ENCODE measurements around the gene MAD1L1.

Gene MAD1L1

GRCh38 chr7:1907751-1908365 is 324.9 kb downstream of the MAD1L1 start:
- no peak for TF ChIP-seq CTCF (IDR thresholded peaks at IDR 0.05; ENCODE audit: borderline replicate concordance, insufficient read depth, low read depth, low read length)
- no peak overlapping the region for H3K4me3 ChIP-seq (ENCODE audit: low read depth, low read length)

DNA sequence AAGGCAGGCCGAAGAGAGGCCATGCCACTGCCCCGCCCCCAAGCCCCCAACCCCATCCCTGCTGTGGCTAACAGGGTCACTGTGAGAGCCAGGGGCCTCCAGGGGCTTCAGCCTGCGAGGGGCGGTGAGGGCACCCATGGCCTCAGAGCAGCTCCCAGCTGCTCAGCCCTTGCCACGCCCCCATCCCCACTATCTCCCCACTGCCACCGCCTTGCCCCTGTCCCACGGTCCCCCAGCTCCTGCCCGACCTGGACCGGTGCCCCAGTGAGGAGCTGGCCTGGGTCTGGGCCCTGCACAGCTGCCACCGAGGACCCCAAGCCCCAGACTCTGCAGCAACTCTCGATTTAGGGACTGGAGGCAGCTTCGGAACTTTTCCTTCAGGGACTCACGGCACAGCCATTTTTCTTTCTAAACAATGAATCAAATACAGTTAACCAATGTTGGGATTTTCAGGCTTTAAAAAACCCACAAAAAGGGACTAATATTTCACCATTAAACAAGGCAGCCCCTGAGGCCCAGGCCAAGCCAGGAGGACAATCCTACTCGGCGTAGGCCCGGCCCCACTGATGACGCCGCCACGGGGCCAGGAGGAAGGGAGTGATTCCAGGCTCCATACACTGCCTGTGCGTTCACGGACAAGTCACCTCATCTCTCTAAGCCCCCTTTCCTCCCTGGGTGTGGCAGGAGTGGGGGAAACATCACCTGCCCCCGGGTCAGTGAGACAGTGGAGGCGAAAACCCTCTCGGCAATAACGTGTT is 325.6 kb downstream of the MAD1L1 start:
- no peak overlapping the region for H3K4me3 ChIP-seq (ENCODE audit: low read depth, low read length)
- no peak for TF ChIP-seq CTCF (IDR thresholded peaks at IDR 0.05; ENCODE audit: borderline replicate concordance, insufficient read depth, low read depth, low read length)

GRCh38 chr7:1906087-1906830 is 326.5 kb downstream of the MAD1L1 start:
- no peak overlapping the region for H3K4me3 ChIP-seq (ENCODE audit: low read depth, low read length)
- TF ChIP-seq CTCF (IDR thresholded peaks at IDR 0.05; ENCODE audit: borderline replicate concordance, insufficient read depth, low read depth, low read length), result no peak

DNA sequence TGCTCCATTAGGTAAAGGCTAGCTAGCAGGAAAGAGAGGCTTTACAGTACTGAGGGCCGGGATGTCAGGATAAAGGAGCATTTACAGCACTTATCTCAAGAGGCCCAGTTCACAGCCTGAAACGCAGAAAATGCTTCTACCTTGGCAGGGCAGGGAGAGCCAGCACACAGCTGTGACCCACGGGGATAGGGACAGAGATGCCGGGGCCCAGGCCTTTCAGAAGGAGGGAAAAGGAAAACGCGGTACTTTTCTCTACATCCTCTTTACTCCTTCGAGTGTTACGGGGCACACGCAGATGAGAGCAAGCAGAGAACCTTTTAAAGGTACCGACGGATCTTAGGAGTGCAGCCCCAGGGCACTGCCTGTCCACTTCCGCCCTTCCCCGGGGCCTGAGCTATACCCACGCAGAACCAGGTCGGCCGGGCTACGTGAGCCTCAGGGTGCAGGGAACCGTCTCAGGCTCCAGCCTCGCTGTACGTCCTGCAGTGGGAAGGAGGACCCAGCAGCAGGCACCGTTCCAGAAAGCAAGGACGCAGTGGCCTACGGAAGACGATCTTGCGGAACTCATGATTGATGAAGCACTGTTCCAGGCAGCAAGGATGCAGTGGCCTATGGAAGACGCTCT is 330.4 kb downstream of the MAD1L1 start:
- no peak overlapping the region for H3K4me3 ChIP-seq (ENCODE audit: low read depth, low read length)
- TF ChIP-seq CTCF (IDR thresholded peaks at IDR 0.05; ENCODE audit: borderline replicate concordance, insufficient read depth, low read depth, low read length), result no peak

DNA sequence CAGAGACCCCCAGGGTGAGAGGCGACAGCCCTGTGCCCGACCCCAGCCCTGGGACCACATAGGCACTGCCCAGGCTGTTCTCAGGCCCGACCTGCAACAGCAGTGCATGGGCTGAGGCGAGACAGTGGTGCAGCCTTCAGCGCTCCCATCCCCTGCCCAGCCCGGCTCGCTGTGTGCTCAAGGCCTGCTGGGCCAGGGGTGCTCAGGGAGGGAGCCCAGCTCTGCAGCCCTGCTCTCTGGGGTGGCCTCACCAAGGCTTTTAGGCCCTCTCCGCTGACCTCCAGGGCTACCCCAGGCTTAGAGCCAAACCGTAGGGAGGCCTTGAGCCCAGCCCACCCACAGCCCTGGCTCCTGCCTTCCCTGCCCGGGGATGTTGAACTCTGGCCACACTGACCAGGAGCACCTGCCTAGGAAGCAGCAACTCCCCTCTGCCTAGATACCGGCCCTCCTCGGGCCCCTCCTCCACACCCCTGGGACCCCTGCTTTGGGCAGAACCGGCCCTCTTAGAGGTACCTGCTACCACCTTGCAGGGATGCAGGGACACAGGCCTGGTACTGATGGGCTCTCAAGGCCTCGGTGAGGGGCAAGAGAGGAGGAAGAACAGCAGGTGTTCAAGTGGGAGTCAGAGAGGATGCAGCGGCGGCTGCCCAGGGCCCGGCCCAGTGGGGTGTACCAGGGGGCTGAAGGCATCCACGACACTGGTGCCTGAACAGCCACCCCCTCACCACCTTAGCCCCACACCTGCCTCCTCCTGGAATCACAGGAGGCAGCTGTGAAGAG is 331.1 kb downstream of the MAD1L1 start:
- no peak overlapping the region for H3K4me3 ChIP-seq (ENCODE audit: low read depth, low read length)
- TF ChIP-seq CTCF (IDR thresholded peaks at IDR 0.05; ENCODE audit: borderline replicate concordance, insufficient read depth, low read depth, low read length), result no peak

DNA sequence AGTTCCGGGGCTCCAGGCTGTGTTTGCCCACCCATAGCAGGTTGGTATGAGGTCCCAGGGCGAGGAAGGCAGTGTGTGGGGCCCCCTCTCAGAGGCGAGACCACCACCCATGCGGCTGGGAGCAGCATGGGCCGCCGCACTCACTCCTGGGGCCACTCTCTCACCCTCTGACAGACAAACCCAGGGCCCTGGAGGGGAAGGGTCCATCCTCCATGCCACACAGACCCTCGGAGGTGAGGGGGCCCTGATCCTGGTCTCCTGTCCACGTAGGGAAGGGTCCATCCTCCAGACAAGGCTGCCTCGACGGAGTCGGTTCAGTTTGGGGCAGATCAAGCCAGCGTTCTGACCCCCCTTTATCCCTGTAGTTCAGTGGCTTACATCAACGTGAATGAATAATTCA is 331.9 kb downstream of the MAD1L1 start:
- TF ChIP-seq CTCF (IDR thresholded peaks at IDR 0.05; ENCODE audit: borderline replicate concordance, insufficient read depth, low read depth, low read length), result no peak

More for the DNA sequence above, 331.9 kb downstream of the MAD1L1 start:
- H3K4me3 ChIP-seq (ENCODE audit: low read depth, low read length), result no peak overlapping the region
